ENCODE data around the gene DCP1A. TPM values are rescaled to one million over a fixed set of nuclear protein-coding genes. Genes with fewer than 3 reads are reported as not detected.

Gene DCP1A
- total and polyA plus RNA-seq, 9 of the 15 experiments (the other 6 are each of a cell fraction or from before 2014, with no cell fraction given), result 6.6 to 33.7 (median 13.3) TPM

DNA sequence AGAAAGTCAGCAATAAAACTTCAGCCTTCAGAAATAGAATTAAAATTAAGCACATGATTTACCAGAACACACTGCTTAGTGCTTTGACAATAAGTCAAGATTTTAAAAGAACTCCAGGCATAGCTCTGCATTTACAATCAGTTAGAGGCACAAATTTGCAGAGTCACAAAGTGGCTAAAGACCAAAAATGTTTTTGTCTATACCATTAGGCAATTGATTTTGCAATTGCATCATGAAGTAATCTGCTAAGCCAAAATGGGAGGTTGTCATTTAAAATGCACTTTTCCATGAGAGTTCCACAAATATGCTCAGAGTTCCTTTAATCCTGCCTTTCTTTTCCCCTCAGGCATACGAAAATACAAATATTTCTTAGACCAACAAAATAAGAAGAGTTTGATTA lies 10.1 kb upstream of the DCP1A start (continued):
- TF ChIP-seq, protein P1, sequence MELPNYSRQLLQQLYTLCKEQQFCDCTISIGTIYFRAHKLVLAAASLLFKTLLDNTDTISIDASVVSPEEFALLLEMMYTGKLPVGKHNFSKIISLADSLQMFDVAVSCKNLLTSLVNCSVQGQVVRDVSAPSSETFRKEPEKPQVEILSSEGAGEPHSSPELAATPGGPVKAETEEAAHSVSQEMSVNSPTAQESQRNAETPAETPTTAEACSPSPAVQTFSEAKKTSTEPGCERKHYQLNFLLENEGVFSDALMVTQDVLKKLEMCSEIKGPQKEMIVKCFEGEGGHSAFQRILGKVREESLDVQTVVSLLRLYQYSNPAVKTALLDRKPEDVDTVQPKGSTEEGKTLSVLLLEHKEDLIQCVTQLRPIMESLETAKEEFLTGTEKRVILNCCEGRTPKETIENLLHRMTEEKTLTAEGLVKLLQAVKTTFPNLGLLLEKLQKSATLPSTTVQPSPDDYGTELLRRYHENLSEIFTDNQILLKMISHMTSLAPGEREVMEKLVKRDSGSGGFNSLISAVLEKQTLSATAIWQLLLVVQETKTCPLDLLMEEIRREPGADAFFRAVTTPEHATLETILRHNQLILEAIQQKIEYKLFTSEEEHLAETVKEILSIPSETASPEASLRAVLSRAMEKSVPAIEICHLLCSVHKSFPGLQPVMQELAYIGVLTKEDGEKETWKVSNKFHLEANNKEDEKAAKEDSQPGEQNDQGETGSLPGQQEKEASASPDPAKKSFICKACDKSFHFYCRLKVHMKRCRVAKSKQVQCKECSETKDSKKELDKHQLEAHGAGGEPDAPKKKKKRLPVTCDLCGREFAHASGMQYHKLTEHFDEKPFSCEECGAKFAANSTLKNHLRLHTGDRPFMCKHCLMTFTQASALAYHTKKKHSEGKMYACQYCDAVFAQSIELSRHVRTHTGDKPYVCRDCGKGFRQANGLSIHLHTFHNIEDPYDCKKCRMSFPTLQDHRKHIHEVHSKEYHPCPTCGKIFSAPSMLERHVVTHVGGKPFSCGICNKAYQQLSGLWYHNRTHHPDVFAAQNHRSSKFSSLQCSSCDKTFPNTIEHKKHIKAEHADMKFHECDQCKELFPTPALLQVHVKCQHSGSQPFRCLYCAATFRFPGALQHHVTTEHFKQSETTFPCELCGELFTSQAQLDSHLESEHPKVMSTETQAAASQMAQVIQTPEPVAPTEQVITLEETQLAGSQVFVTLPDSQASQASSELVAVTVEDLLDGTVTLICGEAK (IDR thresholded peaks at IDR 0.05), result no peak
- TF ChIP-seq, protein P1 (CRISPR knock-in tag; IDR thresholded peaks at IDR 0.05), result no peak
- TF ChIP-seq ZNF212 (CRISPR knock-in tag; IDR thresholded peaks at IDR 0.05), result no peak
- no peak for TF ChIP-seq NEUROD1 (IDR thresholded peaks at IDR 0.05; ENCODE audit: borderline replicate concordance, low read depth, low read length, partially characterized antibody)
- no peak for TF ChIP-seq ZNF436 (CRISPR knock-in tag; IDR thresholded peaks at IDR 0.05)
- TF ChIP-seq RBM25 (IDR thresholded peaks at IDR 0.05; ENCODE audit: low read depth, low read length, severe bottlenecking), result no peak
- TF ChIP-seq ETV1 (tag; conservative IDR thresholded peaks at IDR 0.05; ENCODE audit: low read depth), result no peak
- no peak for TF ChIP-seq ZBTB1 (CRISPR knock-in tag; IDR thresholded peaks at IDR 0.05; ENCODE audit: borderline replicate concordance, low read depth)
- TF ChIP-seq JUND (IDR thresholded peaks at IDR 0.05; ENCODE audit: borderline replicate concordance, low read depth, low read length), result 0 out of 2 replicates have a peak, but pooled peaks have one; percentile 10
- no peak for TF ChIP-seq JUND (tag; IDR thresholded peaks at IDR 0.05; ENCODE audit: borderline replicate concordance, low read depth, low read length)
- TF ChIP-seq NFE2 (IDR thresholded peaks at IDR 0.05; ENCODE audit: low read depth), result peak; percentile 33; the same call in 1 of the 2 replicates
- no peak for TF ChIP-seq RBM22 (IDR thresholded peaks at IDR 0.05; ENCODE audit: low read depth, low read length, poor library complexity, severe bottlenecking)
- TF ChIP-seq CHD1 (IDR thresholded peaks at IDR 0.05; ENCODE audit: low read length), result no peak
- no peak for TF ChIP-seq ZNF644 (tag; IDR thresholded peaks at IDR 0.05; ENCODE audit: low read depth)
- TF ChIP-seq MEF2A (IDR thresholded peaks at IDR 0.05; ENCODE audit: control insufficient read depth, low read depth, low read length), result no peak
- TF ChIP-seq, protein P2, sequence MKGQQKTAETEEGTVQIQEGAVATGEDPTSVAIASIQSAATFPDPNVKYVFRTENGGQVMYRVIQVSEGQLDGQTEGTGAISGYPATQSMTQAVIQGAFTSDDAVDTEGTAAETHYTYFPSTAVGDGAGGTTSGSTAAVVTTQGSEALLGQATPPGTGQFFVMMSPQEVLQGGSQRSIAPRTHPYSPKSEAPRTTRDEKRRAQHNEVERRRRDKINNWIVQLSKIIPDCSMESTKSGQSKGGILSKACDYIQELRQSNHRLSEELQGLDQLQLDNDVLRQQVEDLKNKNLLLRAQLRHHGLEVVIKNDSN (CRISPR knock-in tag; IDR thresholded peaks at IDR 0.05), result no peak
- no peak for TF ChIP-seq SMAD1 (IDR thresholded peaks at IDR 0.05; ENCODE audit: low read depth, low read length, partially characterized antibody)
- TF ChIP-seq ZNF589 (CRISPR knock-in tag; IDR thresholded peaks at IDR 0.05; ENCODE audit: low read depth), result no peak
- no peak for TF ChIP-seq ZNF263 (CRISPR knock-in tag; IDR thresholded peaks at IDR 0.05; ENCODE audit: borderline replicate concordance)
- TF ChIP-seq, protein P3, sequence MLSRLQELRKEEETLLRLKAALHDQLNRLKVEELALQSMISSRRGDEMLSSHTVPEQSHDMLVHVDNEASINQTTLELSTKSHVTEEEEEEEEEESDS (CRISPR knock-in tag; IDR thresholded peaks at IDR 0.05), result no peak

Measured in K562 (cell line).